Kidney (tissue), 14 donors: ENCODE data around the gene MDM1. TPM values are rescaled to one million over a fixed set of nuclear protein-coding genes. Genes with fewer than 3 reads are reported as not detected.

Experiments used
- DNase-seq, 5 donors: peaks; one replicate each; pipeline ENCODE4 v3.0.0-alpha.2; 2013 to 2020
- FAIRE-seq: peaks from 2 replicates; lab custom pipeline; 2012; peaks lifted over from hg19 to GRCh38; lab: Jason Lieb, UNC
- H3K27ac ChIP-seq, 2 donors: one replicate each; pipeline ENCODE4 v1.7.0; 2013; ENCODE audit warnings: low read depth in 2 of 2, low read length in 2 of 2, inconsistent platforms in 1 of 2
- H3K27me3 ChIP-seq: one replicate; pipeline ENCODE4 v1.7.1; 2013; ENCODE audit warnings: low read length, inconsistent platforms; ENCODE audit not compliant: control insufficient read depth, insufficient read depth
- H3K36me3 ChIP-seq, 3 donors: one replicate each; pipeline versions ENCODE4 v1.7.0 to v1.7.1; 2013; ENCODE audit warnings: low read length in 3 of 3, control low read depth in 1 of 3, inconsistent platforms in 1 of 3; ENCODE audit not compliant: insufficient read depth in 3 of 3, control insufficient read depth in 2 of 3
- H3K4me1 ChIP-seq, 3 donors: one replicate each; pipeline versions ENCODE4 v1.7.0 to v1.7.1; 2013; ENCODE audit warnings: low read length in 3 of 3, inconsistent platforms in 1 of 3, low read depth in 1 of 3; ENCODE audit not compliant: control insufficient read depth in 2 of 3, insufficient read depth in 2 of 3
- H3K4me3 ChIP-seq, 3 donors: one replicate each; pipeline versions ENCODE4 v1.7.0 to v1.8.1; 2013; ENCODE audit warnings: low read length in 3 of 3, control low read depth in 1 of 3, inconsistent platforms in 1 of 3
- H3K9ac ChIP-seq, 3 donors: one replicate each; pipeline versions ENCODE4 v1.7.0 to v1.7.1; 2013; ENCODE audit warnings: low read length in 3 of 3, control low read depth in 1 of 3, inconsistent platforms in 1 of 3
- H3K9me3 ChIP-seq, 3 donors: one replicate each; pipeline versions ENCODE4 v1.7.0 to v1.7.1; 2013; ENCODE audit warnings: low read length in 3 of 3, control low read depth in 1 of 3, inconsistent platforms in 1 of 3; ENCODE audit not compliant: control insufficient read depth in 2 of 3, insufficient read depth in 1 of 3
- intact Hi-C: fragments of 100-400 bp; cut with DNase I; formaldehyde crosslinking; loops from one replicate; pipeline ENCODE4 v1.11.1; 2022
- polyA plus RNA-seq: library from polyadenylated mRNA; stranded (reverse); fragments of 350-450 nt; fragmentation: Illumina TruSeq; extraction: RNeasy Lipid Tissue Mini Kit (QIAGEN cat#74804); gene quantifications from one replicate; pipeline ENCODE4 v1.2.3, GENCODE V29; 2014; ENCODE audit warnings: low read depth, low replicate concordance; ENCODE audit not compliant: insufficient read depth
- total RNA-seq: library from RNA; stranded (reverse); fragmentation: NEBNext Ultra II Directional; extraction: Animal tissue kit (Norgen Biotek cat#: 25700); gene quantifications from one replicate; pipeline ENCODE4 v1.2.1, GENCODE V29; 2021
- TF ChIP-seq, protein P1 (sequence below): IDR thresholded peaks from 3 replicates; pipeline ENCODE4 v1.5.1; 2012; ENCODE audit warnings: mild to moderate bottlenecking, moderate library complexity, borderline replicate concordance; ENCODE audit not compliant: insufficient read depth; ENCODE audit errors: extremely low read depth
- donor health status: control.
- donor health status: control.
- donor health status: control.
- donor health status: control.
- donor health status: control.
- donor health status: DM: yes; HTN: yes; CAD: no.
- donor health status: Normal renal cell carcinoma (clear cell type).

The MDM1 gene
- total and polyA plus RNA-seq, 2 donors from 2014 or later, result 8.9 to 14.1 TPM

DNA sequence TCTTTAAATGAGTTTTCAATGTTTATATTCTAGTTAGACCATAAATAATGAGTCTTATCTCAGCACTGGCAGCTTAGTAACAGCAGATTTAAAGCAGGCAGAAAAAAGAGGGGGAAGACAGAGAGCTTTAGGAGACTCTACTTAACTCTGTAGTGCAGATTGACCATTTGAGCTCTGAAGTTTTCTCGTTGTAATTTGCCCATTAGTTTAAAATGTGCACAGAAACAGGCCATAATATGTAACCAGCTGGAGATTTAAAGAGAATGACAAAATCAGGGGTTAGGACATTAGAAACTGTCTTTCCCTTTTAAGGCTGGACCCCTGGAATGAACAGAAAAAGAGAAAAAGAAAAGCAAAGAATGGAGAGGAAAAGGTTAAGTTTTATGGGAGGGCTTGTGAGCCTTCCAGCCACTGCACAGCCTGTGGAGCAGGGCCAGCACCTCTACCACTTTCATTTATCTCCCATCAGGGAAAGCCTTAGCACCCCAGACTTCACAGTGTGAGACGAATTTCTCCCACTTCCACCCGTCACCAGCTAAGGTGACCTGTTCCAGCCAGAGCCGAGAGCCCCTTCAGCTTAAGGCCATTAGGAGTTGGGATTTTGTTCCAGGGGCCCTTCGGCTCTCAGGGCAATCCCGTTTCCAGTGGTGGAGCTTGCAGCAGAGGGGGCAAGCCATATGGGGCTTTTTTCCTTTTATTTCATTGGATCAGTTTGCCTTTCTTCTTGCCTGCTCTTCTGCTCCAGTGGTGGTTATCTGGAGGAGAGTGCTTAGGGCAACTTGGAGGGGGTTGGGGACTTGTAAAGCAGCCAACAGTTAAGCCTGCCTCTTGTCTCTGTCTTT is 86.8 kb downstream of the MDM1 start:
- no peak overlapping the region for H3K27ac ChIP-seq
- DNase-seq (peak in 4 of 5 donors; percentile 36 to 80 (median 51)), FAIRE-seq (no peak)
- no peaks in the 10 kb centered on the region for H3K9me3 ChIP-seq
- TF ChIP-seq, protein P1, sequence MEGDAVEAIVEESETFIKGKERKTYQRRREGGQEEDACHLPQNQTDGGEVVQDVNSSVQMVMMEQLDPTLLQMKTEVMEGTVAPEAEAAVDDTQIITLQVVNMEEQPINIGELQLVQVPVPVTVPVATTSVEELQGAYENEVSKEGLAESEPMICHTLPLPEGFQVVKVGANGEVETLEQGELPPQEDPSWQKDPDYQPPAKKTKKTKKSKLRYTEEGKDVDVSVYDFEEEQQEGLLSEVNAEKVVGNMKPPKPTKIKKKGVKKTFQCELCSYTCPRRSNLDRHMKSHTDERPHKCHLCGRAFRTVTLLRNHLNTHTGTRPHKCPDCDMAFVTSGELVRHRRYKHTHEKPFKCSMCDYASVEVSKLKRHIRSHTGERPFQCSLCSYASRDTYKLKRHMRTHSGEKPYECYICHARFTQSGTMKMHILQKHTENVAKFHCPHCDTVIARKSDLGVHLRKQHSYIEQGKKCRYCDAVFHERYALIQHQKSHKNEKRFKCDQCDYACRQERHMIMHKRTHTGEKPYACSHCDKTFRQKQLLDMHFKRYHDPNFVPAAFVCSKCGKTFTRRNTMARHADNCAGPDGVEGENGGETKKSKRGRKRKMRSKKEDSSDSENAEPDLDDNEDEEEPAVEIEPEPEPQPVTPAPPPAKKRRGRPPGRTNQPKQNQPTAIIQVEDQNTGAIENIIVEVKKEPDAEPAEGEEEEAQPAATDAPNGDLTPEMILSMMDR, result no peak
- no peaks in the 10 kb centered on the region for H3K27me3 ChIP-seq
- H3K4me1 ChIP-seq, result no peaks in the 10 kb centered on the region
- H3K9ac ChIP-seq, result no peak overlapping the region
- intact Hi-C loops, result no loop called here
- no peaks in the 10 kb centered on the region for H3K36me3 ChIP-seq
- peak overlapping the region in 1 of 3 donors; percentile 1 for H3K4me3 ChIP-seq

Other genes starting within 250 kb of the MDM1 start
- not detected for gene IFNG, start 172.6 kb downstream of the MDM1 start, total RNA-seq
- not detected for gene IFNG, start 172.6 kb downstream of the MDM1 start, polyA plus RNA-seq
- gene IL26, start 106.6 kb downstream of the MDM1 start, total RNA-seq, result not detected
- gene IL26, start 106.6 kb downstream of the MDM1 start, polyA plus RNA-seq, result not detected
- gene IL22, start 78.8 kb downstream of the MDM1 start, total RNA-seq, result not detected
- gene IL22, start 78.8 kb downstream of the MDM1 start, polyA plus RNA-seq, result not detected